ENCODE data around the gene SRRM1. TPM values are rescaled to one million over a fixed set of nuclear protein-coding genes. Genes with fewer than 3 reads are reported as not detected.

SRRM1 gene
- 13.7 and 18.1 TPM in 2 replicates for total RNA-seq

- DNase-seq (ENCODE audit: low read depth in 2 of 2) = peak; percentile 100
These were observed at the start of gene SRRM1 for GRCh38 chr1:24642481-24643362. Gene SRRM1 (plus strand): TSS chr1:24643302. CDS start chr1:24643327, 25 bp downstream.

- no peak for DNase-seq (ENCODE audit: low read depth in 2 of 2)
These were observed 48.8 kb upstream of the SRRM1 start for GRCh38 chr1:24594328-24594598.

- DNase-seq (ENCODE audit: low read depth in 2 of 2) = no peak
These were observed 46.7 kb upstream of the SRRM1 start for GRCh38 chr1:24596401-24596880.

- no peak for DNase-seq (ENCODE audit: low read depth in 2 of 2)
These were observed 43.8 kb upstream of the SRRM1 start for GRCh38 chr1:24599265-24599664.

GRCh38 chr1:24600551-24600950, 42.6 kb upstream of the SRRM1 start:
- DNase-seq (ENCODE audit: low read depth in 2 of 2) = no peak

GRCh38 chr1:24605534-24606295, 37.4 kb upstream of the SRRM1 start:
- DNase-seq (ENCODE audit: low read depth in 2 of 2) = no peak

- no peak for DNase-seq (ENCODE audit: low read depth in 2 of 2)
These were observed 36.9 kb upstream of the SRRM1 start for GRCh38 chr1:24606296-24606605.

- no peak for DNase-seq (ENCODE audit: low read depth in 2 of 2)
These were observed 36.5 kb upstream of the SRRM1 start for GRCh38 chr1:24606621-24607020.

GRCh38 chr1:24609949-24610517, 33.1 kb upstream of the SRRM1 start:
- no peak for DNase-seq (ENCODE audit: low read depth in 2 of 2)

GRCh38 chr1:24619376-24619775, 23.7 kb upstream of the SRRM1 start:
- no peak for DNase-seq (ENCODE audit: low read depth in 2 of 2)

GRCh38 chr1:24620678-24621077, 22.4 kb upstream of the SRRM1 start:
- no peak for DNase-seq (ENCODE audit: low read depth in 2 of 2)

GRCh38 chr1:24621121-24621520, 22.0 kb upstream of the SRRM1 start:
- DNase-seq (ENCODE audit: low read depth in 2 of 2) = no peak

- DNase-seq (ENCODE audit: low read depth in 2 of 2) = no peak
These were observed 20.9 kb upstream of the SRRM1 start for GRCh38 chr1:24622218-24622617.

- no peak for DNase-seq (ENCODE audit: low read depth in 2 of 2)
These were observed 10.3 kb upstream of the SRRM1 start for GRCh38 chr1:24632832-24633175.

- DNase-seq (ENCODE audit: low read depth in 2 of 2) = peak; percentile 72 to 77
These were observed 7.8 kb upstream of the SRRM1 start for GRCh38 chr1:24635195-24635843.

- DNase-seq (ENCODE audit: low read depth in 2 of 2) = no peak
These were observed 6.3 kb upstream of the SRRM1 start for GRCh38 chr1:24636661-24637357.

- DNase-seq (ENCODE audit: low read depth in 2 of 2) = no peak
These were observed 4.0 kb upstream of the SRRM1 start for GRCh38 chr1:24639094-24639493.

GRCh38 chr1:24639881-24640280, 3.2 kb upstream of the SRRM1 start:
- peak in 1 of 2 donors; percentile 1 for DNase-seq (ENCODE audit: low read depth in 2 of 2)

GRCh38 chr1:24640288-24640687, 2.8 kb upstream of the SRRM1 start:
- no peak for DNase-seq (ENCODE audit: low read depth in 2 of 2)

- peak; percentile 12 to 21 for DNase-seq (ENCODE audit: low read depth in 2 of 2)
These were observed 1.4 kb upstream of the SRRM1 start for GRCh38 chr1:24641646-24642151.

- peak in 1 of 2 donors; percentile 42 for DNase-seq (ENCODE audit: low read depth in 2 of 2)
These were observed 429 bp downstream of the SRRM1 start for GRCh38 chr1:24643363-24644099.
